Astrocyte (in vitro differentiated cells and primary cell): Measurements from ENCODE around the gene CLN3.

Experiments
- CTCF ChIP-seq: IDR thresholded peaks from 2 replicates; pipeline ENCODE4 v1.5.1; 2011; ENCODE audit warnings: low read depth, mild to moderate bottlenecking, inconsistent platforms, low read length, moderate library complexity; ENCODE audit not compliant: insufficient read depth
- EZH2 ChIP-seq: IDR thresholded peaks from 2 replicates; pipeline ENCODE4 v1.6.1; 2012; ENCODE audit warnings: mild to moderate bottlenecking, low read length, inconsistent platforms; ENCODE audit not compliant: insufficient read depth

- TF ChIP-seq EZH2 (no peak), CTCF (no peak)
These were observed 46.3 kb upstream of the CLN3 start for GRCh38 chr16:28537964-28538732.
